Measurements from ENCODE around the gene GPR148. TPM values are rescaled to one million over a fixed set of nuclear protein-coding genes. Genes with fewer than 3 reads are reported as not detected.
"Not testable (repeated sequence)": the region's sequence is repeated elsewhere in the genome, so short reads cannot be mapped to it uniquely, and the experiment has no call there.

Gene GPR148
- polyA plus RNA-seq, 1 donor (not counting 4 experiments of a cell fraction or from before 2014, with no cell fraction given), result not detected

DNA sequence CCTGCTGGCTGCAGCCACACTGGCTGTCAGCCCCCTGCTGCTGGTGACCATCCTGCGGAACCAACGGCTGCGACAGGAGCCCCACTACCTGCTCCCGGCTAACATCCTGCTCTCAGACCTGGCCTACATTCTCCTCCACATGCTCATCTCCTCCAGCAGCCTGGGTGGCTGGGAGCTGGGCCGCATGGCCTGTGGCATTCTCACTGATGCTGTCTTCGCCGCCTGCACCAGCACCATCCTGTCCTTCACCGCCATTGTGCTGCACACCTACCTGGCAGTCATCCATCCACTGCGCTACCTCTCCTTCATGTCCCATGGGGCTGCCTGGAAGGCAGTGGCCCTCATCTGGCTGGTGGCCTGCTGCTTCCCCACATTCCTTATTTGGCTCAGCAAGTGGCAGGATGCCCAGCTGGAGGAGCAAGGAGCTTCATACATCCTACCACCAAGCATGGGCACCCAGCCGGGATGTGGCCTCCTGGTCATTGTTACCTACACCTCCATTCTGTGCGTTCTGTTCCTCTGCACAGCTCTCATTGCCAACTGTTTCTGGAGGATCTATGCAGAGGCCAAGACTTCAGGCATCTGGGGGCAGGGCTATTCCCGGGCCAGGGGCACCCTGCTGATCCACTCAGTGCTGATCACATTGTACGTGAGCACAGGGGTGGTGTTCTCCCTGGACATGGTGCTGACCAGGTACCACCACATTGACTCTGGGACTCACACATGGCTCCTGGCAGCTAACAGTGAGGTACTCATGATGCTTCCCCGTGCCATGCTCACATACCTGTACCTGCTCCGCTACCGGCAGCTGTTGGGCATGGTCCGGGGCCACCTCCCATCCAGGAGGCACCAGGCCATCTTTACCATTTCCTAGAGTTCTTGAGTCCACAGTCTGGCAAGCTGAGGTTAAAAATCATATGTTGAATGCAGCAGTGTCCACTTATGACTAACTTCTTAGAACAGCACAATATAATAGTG is 741 bp downstream of the GPR148 start:
- no peaks in the 10 kb centered on the region for H3K79me2 ChIP-seq (ENCODE audit: control insufficient read depth, insufficient read depth, low read length)
- dilution Hi-C loops (cut with MboI; ENCODE audit: extremely low pct_ligation_motif_present, low sequenced_read_pairs), result no loop called here
- H3K4me2 ChIP-seq (ENCODE audit: control insufficient read depth, extremely low read depth, insufficient read depth, low read depth, low read length), result no peak overlapping the region
- TF ChIP-seq EZH2 (IDR thresholded peaks at IDR 0.05; ENCODE audit: low read length) (no peak), CTCF (optimal IDR thresholded peaks at IDR 0.05 in 1 of 3, IDR thresholded peaks at IDR 0.05 in 1 of 3, conservative IDR thresholded peaks at IDR 0.05 in 1 of 3; ENCODE audit: extremely low read depth in 1 of 3, insufficient read depth in 2 of 3, low read length in 3 of 3) (no peak)
- peaks cover 10% of the 10 kb centered on the region for H3K27me3 ChIP-seq (ENCODE audit: control insufficient read depth, extremely low read depth, insufficient read depth, low read length)
- no peak overlapping the region for H3K9ac ChIP-seq (ENCODE audit: control insufficient read depth, extremely low read depth, insufficient read depth, low read length)
- no peaks in the 10 kb centered on the region for H3K9me3 ChIP-seq (ENCODE audit: control insufficient read depth, low read depth, low read length)
- no peaks in the 10 kb centered on the region for H3K9me1 ChIP-seq (ENCODE audit: control insufficient read depth, extremely low read depth, insufficient read depth, low read length)
- H3K27ac ChIP-seq (ENCODE audit: control insufficient read depth, insufficient read depth, low read length), result no peak overlapping the region
- no peak for DNase-seq (ENCODE audit: low read depth, low spot score)
- no peaks in the 10 kb centered on the region for H4K20me1 ChIP-seq (ENCODE audit: control insufficient read depth, extremely low read depth, insufficient read depth, low read length)
- H3K36me3 ChIP-seq (ENCODE audit: control insufficient read depth in 2 of 2, extremely low read depth in 1 of 2, insufficient read depth in 2 of 2, low read length in 2 of 2), result no peaks in the 10 kb centered on the region
- peaks cover 11% of the 10 kb centered on the region for H3K4me1 ChIP-seq (ENCODE audit: control insufficient read depth, extremely low read depth, insufficient read depth, low read length)
- H3K4me3 ChIP-seq (ENCODE audit: control insufficient read depth in 2 of 3, extremely low read depth in 1 of 3, insufficient read depth in 2 of 3, low read depth in 1 of 3, low read length in 3 of 3), result no peak overlapping the region
- no peak overlapping the region for H2AFZ ChIP-seq (ENCODE audit: control insufficient read depth, low read length)
- FAIRE-seq, result no peak

GRCh38 chr2:130732257-130732656 is 3.4 kb downstream of the GPR148 start:
- H3K9me1 ChIP-seq (ENCODE audit: control insufficient read depth, extremely low read depth, insufficient read depth, low read length); H3K9ac ChIP-seq (ENCODE audit: control insufficient read depth, extremely low read depth, insufficient read depth, low read length); H3K4me3 ChIP-seq (ENCODE audit: control insufficient read depth in 2 of 3, extremely low read depth in 1 of 3, insufficient read depth in 2 of 3, low read depth in 1 of 3, low read length in 3 of 3); DNase-seq (ENCODE audit: low read depth, low spot score); FAIRE-seq; dilution Hi-C loops (cut with MboI; ENCODE audit: extremely low pct_ligation_motif_present, low sequenced_read_pairs); H3K4me1 ChIP-seq (ENCODE audit: control insufficient read depth, extremely low read depth, insufficient read depth, low read length); H3K9me3 ChIP-seq (ENCODE audit: control insufficient read depth, low read depth, low read length); H3K27me3 ChIP-seq (ENCODE audit: control insufficient read depth, extremely low read depth, insufficient read depth, low read length); H2AFZ ChIP-seq (ENCODE audit: control insufficient read depth, low read length); H4K20me1 ChIP-seq (ENCODE audit: control insufficient read depth, extremely low read depth, insufficient read depth, low read length); H3K27ac ChIP-seq (ENCODE audit: control insufficient read depth, insufficient read depth, low read length); H3K79me2 ChIP-seq (ENCODE audit: control insufficient read depth, insufficient read depth, low read length); H3K4me2 ChIP-seq (ENCODE audit: control insufficient read depth, extremely low read depth, insufficient read depth, low read depth, low read length); H3K36me3 ChIP-seq (ENCODE audit: control insufficient read depth in 2 of 2, extremely low read depth in 1 of 2, insufficient read depth in 2 of 2, low read length in 2 of 2): not testable (repeated sequence)
